Skeletal muscle cell (primary cell): Measurements from ENCODE around the gene RCVRN.

Source experiments
- DNase-seq: peaks from one replicate; pipeline ENCODE4 v3.0.0-alpha.2; 2010; ENCODE audit warnings: low read depth
- H3K4me3 ChIP-seq: 2 replicates; pipeline ENCODE4 v1.5.1; 2011; ENCODE audit warnings: low read depth, mild to moderate bottlenecking, control low read depth, low read length, moderate library complexity

Gene RCVRN

GRCh38 chr17:9862949-9863348 lies 42.1 kb downstream of the RCVRN start:
- no peak overlapping the region for H3K4me3 ChIP-seq
- no peak for DNase-seq

GRCh38 chr17:9862220-9862619 lies 42.9 kb downstream of the RCVRN start:
- no peak for DNase-seq
- H3K4me3 ChIP-seq: no peak overlapping the region

DNA sequence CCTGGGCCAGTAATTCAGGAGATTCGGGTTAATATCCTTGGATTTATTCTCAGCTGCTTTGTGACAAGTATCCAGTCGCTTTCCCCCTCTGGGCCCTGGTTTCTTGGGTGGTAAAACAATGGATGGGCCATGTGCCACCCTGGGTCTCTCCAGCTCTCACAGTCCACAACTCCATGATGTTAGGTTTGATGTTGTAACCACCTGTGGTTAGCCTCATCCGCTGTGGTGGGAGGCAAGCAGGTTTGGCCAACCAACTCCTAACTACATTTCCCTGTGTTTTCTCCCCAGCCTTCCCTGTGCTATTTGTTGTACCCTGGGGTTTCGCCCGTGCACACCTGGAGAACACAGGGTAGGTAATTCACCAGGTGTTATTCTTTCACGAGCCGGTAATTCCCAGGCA lies 44.2 kb downstream of the RCVRN start:
- H3K4me3 ChIP-seq: no peak overlapping the region
- DNase-seq: no peak

DNA sequence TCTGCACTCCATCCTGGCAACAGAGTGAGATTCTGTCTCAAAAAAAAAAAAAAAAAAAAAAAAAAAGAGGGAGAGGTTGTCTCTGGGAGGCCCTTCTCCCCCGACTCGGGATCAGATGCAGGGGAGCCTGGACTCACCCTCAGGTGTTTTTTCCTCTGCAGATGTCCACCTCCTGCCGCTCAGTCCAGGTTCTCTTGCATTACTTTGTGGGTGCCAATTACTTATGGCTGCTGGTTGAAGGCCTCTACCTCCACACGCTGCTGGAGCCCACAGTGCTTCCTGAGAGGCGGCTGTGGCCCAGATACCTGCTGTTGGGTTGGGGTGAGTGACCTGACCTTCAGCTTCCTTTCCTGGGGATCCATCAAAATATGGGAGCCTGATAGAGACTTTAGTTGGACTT lies 45.3 kb downstream of the RCVRN start:
- no peak overlapping the region for H3K4me3 ChIP-seq
- DNase-seq: no peak

DNA sequence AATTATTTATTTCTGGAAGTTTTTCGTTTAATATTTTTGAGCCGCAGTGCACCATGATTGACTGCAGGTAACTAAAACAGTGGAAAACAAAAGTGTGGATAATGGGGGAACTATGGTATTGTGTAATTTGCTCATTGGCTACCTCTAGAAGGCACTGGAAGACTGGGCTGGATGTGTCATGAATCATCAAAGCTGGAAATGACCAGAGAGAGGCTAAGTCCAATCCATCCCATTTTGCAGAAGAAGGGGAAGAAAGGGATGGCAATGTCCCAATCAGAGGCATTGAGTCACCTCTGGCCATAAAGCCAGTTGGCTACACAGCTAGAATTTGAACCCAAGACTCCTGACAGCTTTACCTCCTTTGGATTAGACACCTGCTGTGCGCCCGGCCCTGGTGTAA lies 50.0 kb downstream of the RCVRN start:
- no peak for DNase-seq
- H3K4me3 ChIP-seq: no peak overlapping the region

GRCh38 chr17:9854255-9854654 lies 50.8 kb downstream of the RCVRN start:
- H3K4me3 ChIP-seq: no peak overlapping the region
- no peak for DNase-seq

- H3K4me3 ChIP-seq: no peak overlapping the region
- no peak for DNase-seq
Observed at GRCh38 chr17:9850151-9850550, 54.9 kb downstream of the RCVRN start.
